Stimulated activated naive CD4-positive, alpha-beta T cell treated with Interleukin-2 at 50 U/mL for 16 hours (primary cell): ENCODE results near the gene TMC6.
"Not testable (repeated sequence)": the region's sequence is repeated elsewhere in the genome, so short reads cannot be mapped to it uniquely, and the experiment has no call there.

Experiments used
- DNase-seq: peaks from one replicate; lab custom pipeline; 2025; lab: John Stamatoyannopoulos, UW

TMC6 gene

DNA sequence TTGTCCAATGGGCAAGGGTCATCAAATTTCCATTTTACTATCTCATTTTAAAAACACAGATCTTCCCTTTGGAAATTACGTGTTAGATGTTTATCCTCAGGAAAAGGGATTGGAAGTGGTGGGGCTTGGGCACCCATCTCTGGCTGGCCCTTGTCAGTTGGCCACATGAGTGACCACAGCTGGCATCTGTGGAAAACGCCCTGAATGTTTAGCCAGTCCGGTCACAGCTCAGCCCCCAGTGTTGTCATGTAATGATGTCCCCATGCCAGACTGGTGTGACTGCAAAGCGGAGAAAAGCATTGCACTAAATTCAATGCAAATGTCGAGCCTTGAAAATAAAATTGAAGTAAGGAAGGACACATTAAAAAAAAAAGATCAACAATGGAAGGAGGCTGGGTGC lies 53.0 kb downstream of the TMC6 start:
- no peak for DNase-seq

- DNase-seq, result no peak
These were observed 53.5 kb downstream of the TMC6 start for GRCh38 chr17:78075011-78075410.

- DNase-seq, result no peak
These were observed 55.6 kb downstream of the TMC6 start for GRCh38 chr17:78072961-78073360.

GRCh38 chr17:78069695-78070094 lies 58.9 kb downstream of the TMC6 start:
- no peak for DNase-seq

GRCh38 chr17:78066976-78067375 lies 61.6 kb downstream of the TMC6 start:
- not testable (repeated sequence) for DNase-seq

DNA sequence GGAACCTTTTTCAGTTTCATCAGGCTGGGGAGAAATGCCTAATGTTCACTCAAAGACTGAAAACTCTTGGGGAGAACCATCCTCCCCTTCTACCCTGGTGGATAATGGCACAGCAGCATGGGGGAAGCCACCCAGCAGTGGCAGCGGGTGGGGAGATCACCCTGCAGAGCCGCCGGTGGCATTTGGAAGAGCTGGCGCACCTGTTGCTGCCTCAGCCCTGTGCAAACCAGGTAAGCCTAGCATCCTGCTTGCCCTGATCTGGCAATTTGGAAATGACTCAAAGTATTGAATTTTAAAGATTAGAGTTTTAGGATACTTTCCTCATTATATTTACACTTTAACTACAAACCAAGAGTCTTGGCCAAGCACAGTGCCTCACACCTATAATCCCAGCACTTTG lies 63.8 kb downstream of the TMC6 start:
- no peak for DNase-seq

DNA sequence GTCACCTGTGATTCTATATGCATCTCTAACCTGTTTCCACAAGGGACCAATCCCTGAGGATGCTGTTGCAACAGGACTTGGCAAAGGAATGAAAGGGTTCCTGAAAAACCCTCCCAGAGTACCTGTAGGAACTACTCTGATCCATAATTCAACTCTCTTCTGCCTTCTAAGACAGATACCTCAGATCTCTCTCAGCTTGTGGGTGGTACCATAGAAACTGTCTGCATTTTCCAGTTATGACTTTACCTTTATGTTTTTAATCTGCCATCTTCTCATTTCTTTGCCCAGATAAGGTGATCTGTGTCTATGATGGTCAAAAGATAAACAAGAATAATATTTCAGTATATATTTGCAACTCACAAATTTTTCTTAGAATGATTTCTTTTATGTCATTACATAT lies 65.1 kb downstream of the TMC6 start:
- no peak for DNase-seq

DNA sequence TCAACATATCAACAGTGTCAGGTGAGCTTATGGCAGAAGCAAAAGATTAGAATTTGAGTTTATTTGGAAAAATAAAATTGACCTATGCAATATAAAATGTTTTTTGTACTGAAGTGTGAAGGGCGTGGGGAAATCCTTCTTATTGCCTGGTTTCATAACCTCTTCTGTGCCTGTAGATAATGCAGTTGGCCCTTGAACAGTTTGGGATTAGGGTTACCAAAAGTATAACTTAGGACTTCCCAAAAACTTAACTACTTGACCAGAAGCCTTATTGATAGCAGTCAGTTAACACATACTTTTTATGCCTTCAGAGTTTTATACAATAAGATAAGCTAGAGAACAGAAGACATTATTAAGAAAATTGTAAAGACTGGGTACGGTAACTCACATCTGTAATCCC lies 66.0 kb downstream of the TMC6 start:
- DNase-seq, result no peak
